Stimulated activated CD8-positive, alpha-beta memory T cell treated with anti-CD3 and anti-CD28 coated beads, Interleukin-7, amount 100 ng/mL, for 24 hours (primary cell): ENCODE data around the gene DNAJA4.

Source experiments
- DNase-seq: peaks from one replicate; pipeline ENCODE4 v3.0.0-alpha.2; 2020; ENCODE audit warnings: low read depth

The DNAJA4 gene

GRCh38 chr15:78315686-78316282 is 51.4 kb downstream of the DNAJA4 start:
- DNase-seq: no peak

- DNase-seq: no peak
Observed at GRCh38 chr15:78316283-78317083, 52.1 kb downstream of the DNAJA4 start.

- DNase-seq: no peak
Observed at GRCh38 chr15:78317145-78317836, 52.9 kb downstream of the DNAJA4 start.

- no peak for DNase-seq
Observed at GRCh38 chr15:78319588-78319987, 55.2 kb downstream of the DNAJA4 start.

- DNase-seq: no peak
Observed at GRCh38 chr15:78320183-78320582, 55.8 kb downstream of the DNAJA4 start.

GRCh38 chr15:78321041-78321570 is 56.7 kb downstream of the DNAJA4 start:
- no peak for DNase-seq

GRCh38 chr15:78321786-78322185 is 57.4 kb downstream of the DNAJA4 start:
- DNase-seq: no peak

- DNase-seq: no peak
Observed at GRCh38 chr15:78322243-78322642, 57.9 kb downstream of the DNAJA4 start.

GRCh38 chr15:78322724-78323521 is 58.6 kb downstream of the DNAJA4 start:
- no peak for DNase-seq

- DNase-seq: no peak
Observed at GRCh38 chr15:78323693-78324092, 59.3 kb downstream of the DNAJA4 start.

- DNase-seq: no peak
Observed at GRCh38 chr15:78324144-78324543, 59.8 kb downstream of the DNAJA4 start.

GRCh38 chr15:78325092-78325843 is 60.9 kb downstream of the DNAJA4 start:
- no peak for DNase-seq

- no peak for DNase-seq
Observed at GRCh38 chr15:78327466-78327865, 63.1 kb downstream of the DNAJA4 start.

GRCh38 chr15:78329625-78330024 is 65.3 kb downstream of the DNAJA4 start:
- no peak for DNase-seq
